AG09309 (cell line): ENCODE measurements around the gene BCAS1.

Experiments
- DNase-seq: peaks from one replicate; pipeline ENCODE4 v3.0.0-alpha.2; 2010; ENCODE audit warnings: low read depth
- H3K4me3 ChIP-seq: 2 replicates; pipeline ENCODE4 v1.5.1; 2011; ENCODE audit warnings: mild to moderate bottlenecking, low read depth, low read length, moderate library complexity; ENCODE audit not compliant: control insufficient read depth
- CTCF ChIP-seq: IDR thresholded peaks from 2 replicates; pipeline ENCODE4 v1.5.1; 2011; ENCODE audit warnings: mild to moderate bottlenecking, low read depth, low read length, inconsistent platforms; ENCODE audit not compliant: insufficient read depth, control insufficient read depth; ENCODE audit errors: missing control alignments

BCAS1 gene

GRCh38 chr20:53944796-53945195 lies 125.6 kb downstream of the BCAS1 start:
- TF ChIP-seq CTCF, result no peak
- no peak overlapping the region for H3K4me3 ChIP-seq
- no peak for DNase-seq

DNA sequence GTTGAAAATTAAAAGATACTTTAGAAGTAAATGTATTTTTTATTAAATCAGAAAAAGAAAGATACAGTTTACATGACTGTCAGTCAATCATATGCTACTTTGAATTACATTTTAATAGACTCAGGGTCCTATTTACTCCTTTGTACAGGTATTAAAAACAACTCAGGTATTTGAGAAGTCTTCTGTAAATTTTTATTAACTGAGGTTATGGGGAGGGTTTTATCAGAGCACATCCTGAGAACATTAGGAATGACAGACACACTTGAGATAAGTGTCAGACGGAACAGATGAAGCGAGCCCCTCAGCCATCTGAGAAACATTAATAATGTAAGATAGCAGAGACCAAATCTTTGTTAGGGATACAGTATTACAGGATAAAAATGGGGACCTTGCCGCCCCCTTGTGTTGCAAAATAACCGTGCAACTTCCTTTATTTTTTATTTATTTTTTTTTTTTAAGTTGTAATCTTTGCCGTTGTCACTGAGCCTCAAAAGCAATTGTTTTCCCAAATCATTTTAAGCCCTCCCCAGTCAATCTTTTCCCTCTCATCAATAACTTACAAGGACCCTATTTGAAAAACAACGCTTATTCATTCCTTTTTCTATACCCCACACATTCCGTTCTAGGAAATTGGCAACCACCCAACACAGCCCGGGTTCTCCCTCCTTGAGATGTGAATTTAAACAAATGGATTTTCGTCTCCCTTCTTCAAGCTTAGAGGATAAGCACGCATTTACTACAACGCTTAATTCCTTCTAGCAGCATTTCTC lies 126.7 kb downstream of the BCAS1 start:
- no peak for DNase-seq
- peak; percentile 65 for TF ChIP-seq CTCF
- H3K4me3 ChIP-seq, result no peak overlapping the region

DNA sequence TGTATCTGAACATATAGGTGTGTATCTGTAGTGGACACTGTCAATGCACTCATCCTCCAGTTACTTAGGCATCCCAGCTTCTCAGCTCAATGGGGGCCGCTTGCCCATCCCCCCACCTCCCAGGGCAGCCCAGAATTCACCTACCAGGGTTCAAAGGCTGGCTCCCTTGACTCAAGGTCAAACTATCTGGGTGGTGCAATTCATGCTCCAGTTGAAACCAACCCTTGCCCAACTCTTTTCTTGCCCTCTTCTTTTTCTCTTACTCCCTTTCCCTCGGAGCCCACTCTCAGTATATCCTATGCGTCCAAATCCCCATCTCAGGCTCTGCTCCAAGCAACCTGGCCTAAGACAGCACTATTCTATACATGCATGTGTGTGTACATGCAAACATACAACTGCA lies 127.4 kb downstream of the BCAS1 start:
- no peak for DNase-seq
- H3K4me3 ChIP-seq, result no peak overlapping the region
- TF ChIP-seq CTCF, result no peak

DNA sequence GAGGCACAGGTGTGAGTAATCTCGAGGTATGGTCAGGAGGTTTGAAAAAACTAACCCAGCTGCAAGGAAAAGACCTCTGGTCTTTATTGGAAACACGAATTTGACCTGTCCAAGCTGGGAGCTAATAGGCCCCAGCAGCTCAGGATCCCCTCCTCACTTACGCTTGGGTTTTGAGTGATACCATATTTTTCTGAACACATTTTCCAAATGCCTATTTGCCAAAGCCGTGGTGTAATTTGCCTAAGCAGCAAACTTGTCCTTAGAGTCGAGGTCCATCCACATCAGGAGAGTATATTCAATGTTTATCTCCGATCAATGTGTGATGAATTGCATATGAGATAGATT lies 128.0 kb downstream of the BCAS1 start:
- DNase-seq, result no peak
- no peak for TF ChIP-seq CTCF
- no peak overlapping the region for H3K4me3 ChIP-seq

DNA sequence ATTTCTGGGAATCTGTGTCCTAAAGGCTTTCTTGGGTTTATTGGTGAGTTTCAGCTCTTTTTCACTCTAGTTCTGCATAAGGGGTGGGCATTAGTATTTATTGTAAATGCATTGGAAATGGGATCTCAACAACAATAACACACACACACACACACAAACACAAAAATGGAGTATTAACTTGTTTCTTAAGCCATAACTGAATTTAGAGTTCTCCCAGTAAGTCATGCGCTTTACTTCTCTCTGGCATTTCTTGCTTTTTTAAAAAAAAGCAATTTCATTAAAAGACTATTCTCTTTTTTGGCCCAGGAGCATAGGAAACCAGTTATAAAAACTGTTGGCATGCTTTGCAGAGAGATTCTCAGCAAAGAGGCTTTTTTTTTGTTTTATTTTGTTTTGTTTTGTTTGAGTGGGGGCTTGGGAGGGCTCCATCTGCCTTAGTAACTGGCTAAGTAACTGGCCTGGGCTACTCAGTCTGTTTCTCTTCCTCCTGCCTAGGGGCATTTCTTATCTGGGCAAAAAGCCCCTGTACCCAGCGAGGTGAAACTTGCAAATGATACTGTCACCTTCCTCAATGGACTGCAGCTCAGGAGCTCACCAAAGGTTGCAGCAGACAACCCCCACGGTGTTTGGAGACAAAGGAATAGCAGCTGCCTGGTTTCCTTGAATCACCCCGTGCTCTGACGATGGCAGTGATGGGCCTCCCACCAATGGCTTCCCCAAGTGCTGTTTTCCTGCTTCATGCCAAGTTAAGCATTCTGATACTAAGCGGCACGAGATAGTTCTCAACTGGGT lies 128.5 kb downstream of the BCAS1 start:
- no peak for TF ChIP-seq CTCF
- no peak for DNase-seq
- H3K4me3 ChIP-seq, result no peak overlapping the region

DNA sequence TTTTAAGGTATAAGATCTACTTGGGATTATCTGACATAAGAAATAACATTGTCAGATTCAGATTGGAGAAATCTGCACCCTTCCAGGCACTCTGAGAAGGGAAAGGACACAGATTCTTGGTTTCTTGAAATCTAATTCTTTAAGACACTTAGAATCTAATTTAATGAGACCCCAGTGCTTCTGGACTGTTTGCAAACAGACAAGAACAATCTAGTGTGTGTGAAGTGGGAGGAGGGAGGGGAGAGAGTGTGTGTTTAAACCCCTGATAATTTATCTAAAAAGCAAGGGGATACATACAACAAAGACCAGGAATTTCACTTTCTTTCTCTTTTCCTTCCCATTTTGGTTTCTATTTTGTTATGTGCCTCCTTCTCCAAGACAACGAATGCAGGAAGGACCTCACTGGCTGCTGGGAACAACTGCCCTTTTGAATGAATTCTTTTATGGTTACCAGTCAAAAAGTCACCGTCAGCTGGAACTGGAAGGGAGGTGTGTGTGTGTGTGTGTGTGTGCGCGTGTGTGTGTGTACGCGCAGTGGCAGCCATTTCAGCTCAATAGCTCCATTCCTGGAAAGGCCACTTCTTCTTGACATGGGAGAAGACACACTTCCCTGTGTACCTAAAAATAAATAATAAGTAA lies 129.4 kb downstream of the BCAS1 start:
- H3K4me3 ChIP-seq, result no peak overlapping the region
- TF ChIP-seq CTCF, result no peak

More for the DNA sequence above, 129.4 kb downstream of the BCAS1 start:
- peak; percentile 86 for DNase-seq
